Glutamatergic neuron (in vitro differentiated cells): ENCODE results near the gene ANKRD63. TPM values are rescaled to one million over a fixed set of nuclear protein-coding genes. Genes with fewer than 3 reads are reported as not detected.

Experiments
- DNase-seq: peaks from one replicate; pipeline ENCODE4 v3.0.0; 2022
- H3K27ac Mint-ChIP-seq: one replicate; pipeline ENCODE4 v1.8.0; 2020; ENCODE audit warnings: mild to moderate bottlenecking, mixed read lengths, inconsistent platforms; ENCODE audit not compliant: unreplicated experiment
- H3K27me3 Mint-ChIP-seq: one replicate; pipeline ENCODE4 v1.8.0; 2020; ENCODE audit warnings: mild to moderate bottlenecking, moderate library complexity, mixed read lengths, inconsistent platforms; ENCODE audit not compliant: unreplicated experiment
- H3K36me3 Mint-ChIP-seq: one replicate; pipeline ENCODE4 v1.8.0; 2020; ENCODE audit warnings: mild to moderate bottlenecking, mixed read lengths, inconsistent platforms; ENCODE audit not compliant: unreplicated experiment
- H3K4me1 Mint-ChIP-seq: one replicate; pipeline ENCODE4 v1.8.0; 2020; ENCODE audit warnings: mild to moderate bottlenecking, low read depth, mixed read lengths, inconsistent platforms; ENCODE audit not compliant: unreplicated experiment
- H3K4me3 Mint-ChIP-seq: one replicate; pipeline ENCODE4 v1.8.0; 2020; ENCODE audit warnings: mild to moderate bottlenecking, mixed read lengths, inconsistent platforms; ENCODE audit not compliant: unreplicated experiment
- H3K9me3 Mint-ChIP-seq: one replicate; pipeline ENCODE4 v1.8.0; 2020; ENCODE audit warnings: mild to moderate bottlenecking, moderate library complexity, mixed read lengths, inconsistent platforms; ENCODE audit not compliant: unreplicated experiment
- CTCF ChIP-seq: fragments of 200-600 bp; sonication (generic); IDR thresholded peaks from one replicate; pipeline ENCODE4 v1.5.0; 2021; ENCODE audit not compliant: partially characterized antibody, unreplicated experiment
- total RNA-seq: library from RNA; stranded (reverse); fragmentation: NEBNext Ultra II Directional; extraction: Animal tissue kit (Norgen Biotek cat#: 25700); gene quantifications from one replicate; pipeline ENCODE4 v1.2.1, GENCODE V29; 2021; ENCODE audit not compliant: unreplicated experiment

The ANKRD63 gene
- total RNA-seq, 1 donor from 2014 or later, result not detected

GRCh38 chr15:40275954-40276353, 6.9 kb downstream of the ANKRD63 start:
- Mint-ChIP-seq H3K4me3 (no peak overlapping the region), H3K27ac (no peak overlapping the region), H3K9me3 (peaks cover 3% of the 10 kb centered on the region), H3K4me1 (peaks cover 2% of the 10 kb centered on the region), H3K36me3 (no peaks in the 10 kb centered on the region), H3K27me3 (peaks cover 23% of the 10 kb centered on the region)
- TF ChIP-seq CTCF, result no peak
- DNase-seq, result no peak

- Mint-ChIP-seq H3K4me3 (no peak overlapping the region), H3K27ac (no peak overlapping the region), H3K36me3 (no peaks in the 10 kb centered on the region), H3K4me1 (peaks cover 2% of the 10 kb centered on the region), H3K9me3 (peaks cover 3% of the 10 kb centered on the region), H3K27me3 (peaks cover 19% of the 10 kb centered on the region)
- no peak for DNase-seq
- TF ChIP-seq CTCF, result no peak
Measured at GRCh38 chr15:40275523-40275922, 7.3 kb downstream of the ANKRD63 start.

GRCh38 chr15:40274350-40275274, 8.3 kb downstream of the ANKRD63 start:
- peak overlapping the region; percentile 7 for H3K4me3 Mint-ChIP-seq
- H3K27ac Mint-ChIP-seq, result no peak overlapping the region
- peaks cover 14% of the 10 kb centered on the region for H3K27me3 Mint-ChIP-seq

GRCh38 chr15:40273428-40273827, 9.4 kb downstream of the ANKRD63 start:
- Mint-ChIP-seq H3K27ac (no peak overlapping the region), H3K27me3 (peaks cover 8% of the 10 kb centered on the region), H3K36me3 (no peaks in the 10 kb centered on the region), H3K4me3 (peak overlapping the region; percentile 38), H3K4me1 (peaks cover 2% of the 10 kb centered on the region), H3K9me3 (peaks cover 3% of the 10 kb centered on the region)
- DNase-seq, result no peak
- no peak for TF ChIP-seq CTCF

More at GRCh38 chr15:40274350-40275274, 8.3 kb downstream of the ANKRD63 start:
- peaks cover 3% of the 10 kb centered on the region for H3K9me3 Mint-ChIP-seq
- peaks cover 2% of the 10 kb centered on the region for H3K4me1 Mint-ChIP-seq
- TF ChIP-seq CTCF, result peak; percentile 100
- no peaks in the 10 kb centered on the region for H3K36me3 Mint-ChIP-seq
- DNase-seq, result peak; percentile 90

- H3K36me3 Mint-ChIP-seq, result no peaks in the 10 kb centered on the region
- peaks cover 8% of the 10 kb centered on the region for H3K27me3 Mint-ChIP-seq
- H3K4me1 Mint-ChIP-seq, result peaks cover 2% of the 10 kb centered on the region
- TF ChIP-seq CTCF, result no peak
- H3K4me3 Mint-ChIP-seq, result no peak overlapping the region
- H3K9me3 Mint-ChIP-seq, result peaks cover 3% of the 10 kb centered on the region
- no peak for DNase-seq
- H3K27ac Mint-ChIP-seq, result no peak overlapping the region
Measured at GRCh38 chr15:40272485-40273056, 10.3 kb downstream of the ANKRD63 start.
